Tibial nerve (tissue), 4 donors: ENCODE measurements around the gene ABCB11.

Source experiments
- EP300 ChIP-seq, 2 donors: sonication (generic); formaldehyde crosslinking; IDR thresholded peaks; one replicate each; pipeline ENCODE4 v1.6.1; 2017; ENCODE audit warnings: antibody characterized with exemption in 2 of 2, mild to moderate bottlenecking in 1 of 2
- TF ChIP-seq, protein P1 (sequence below), 5 experiments: fragments of 200-600 bp in 3 of 5; fragments of 450-650 bp in 2 of 5; sonication (generic) in 3 of 5; IDR thresholded peaks; one replicate each; pipeline ENCODE4 v1.5.1; 2016 to 2019; ENCODE audit warnings: antibody characterized with exemption in 5 of 5, mild to moderate bottlenecking in 3 of 5, moderate library complexity in 2 of 5

GRCh38 chr2:168978461-168978861, 52.7 kb downstream of the ABCB11 start:
- TF ChIP-seq, protein P1, sequence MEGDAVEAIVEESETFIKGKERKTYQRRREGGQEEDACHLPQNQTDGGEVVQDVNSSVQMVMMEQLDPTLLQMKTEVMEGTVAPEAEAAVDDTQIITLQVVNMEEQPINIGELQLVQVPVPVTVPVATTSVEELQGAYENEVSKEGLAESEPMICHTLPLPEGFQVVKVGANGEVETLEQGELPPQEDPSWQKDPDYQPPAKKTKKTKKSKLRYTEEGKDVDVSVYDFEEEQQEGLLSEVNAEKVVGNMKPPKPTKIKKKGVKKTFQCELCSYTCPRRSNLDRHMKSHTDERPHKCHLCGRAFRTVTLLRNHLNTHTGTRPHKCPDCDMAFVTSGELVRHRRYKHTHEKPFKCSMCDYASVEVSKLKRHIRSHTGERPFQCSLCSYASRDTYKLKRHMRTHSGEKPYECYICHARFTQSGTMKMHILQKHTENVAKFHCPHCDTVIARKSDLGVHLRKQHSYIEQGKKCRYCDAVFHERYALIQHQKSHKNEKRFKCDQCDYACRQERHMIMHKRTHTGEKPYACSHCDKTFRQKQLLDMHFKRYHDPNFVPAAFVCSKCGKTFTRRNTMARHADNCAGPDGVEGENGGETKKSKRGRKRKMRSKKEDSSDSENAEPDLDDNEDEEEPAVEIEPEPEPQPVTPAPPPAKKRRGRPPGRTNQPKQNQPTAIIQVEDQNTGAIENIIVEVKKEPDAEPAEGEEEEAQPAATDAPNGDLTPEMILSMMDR (IDR thresholded peaks at IDR 0.05) = no peak
- TF ChIP-seq EP300 (IDR thresholded peaks at IDR 0.05) = no peak
